HCT116 (cell line): ENCODE results near the gene UPK1B.

Source experiments
- ATF3 ChIP-seq: IDR thresholded peaks from 2 replicates; pipeline ENCODE4 v1.6.1; 2012
- CEBPB ChIP-seq: IDR thresholded peaks from 2 replicates; pipeline ENCODE4 v1.6.1; 2012; ENCODE audit warnings: low read depth
- CTCF ChIP-seq, 3 experiments: fragments of 200-600 bp in 1 of 3; sonication (generic) in 1 of 3; IDR thresholded peaks in 2 of 3; conservative IDR thresholded peaks in 1 of 3; 2 replicates each; pipeline ENCODE4 v1.5.1; 2012 to 2017; ENCODE audit warnings: low read depth in 2 of 3, low read length in 2 of 3, antibody characterized with exemption in 1 of 3, borderline replicate concordance in 1 of 3, control low read depth in 1 of 3, mild to moderate bottlenecking in 1 of 3, mixed read lengths in 1 of 3, mixed run types in 1 of 3, moderate library complexity in 1 of 3; ENCODE audit not compliant: insufficient read depth in 1 of 3
- EGR1 ChIP-seq: IDR thresholded peaks from 2 replicates; pipeline ENCODE4 v1.6.1; 2012; ENCODE audit warnings: low read depth
- EZH2 ChIP-seq: fragments of 200-600 bp; sonication (generic); IDR thresholded peaks from 2 replicates; pipeline ENCODE4 v1.6.1; 2017; ENCODE audit warnings: antibody characterized with exemption, mixed run types
- EZH2phosphoT487 ChIP-seq: fragments of 200-600 bp; IDR thresholded peaks from 2 replicates; pipeline ENCODE4 v1.6.1; 2018; ENCODE audit warnings: antibody characterized with exemption, borderline replicate concordance
- MAX ChIP-seq: IDR thresholded peaks from 2 replicates; pipeline ENCODE4 v1.6.1; 2012
- POLR2AphosphoS5 ChIP-seq: IDR thresholded peaks from 2 replicates; pipeline ENCODE4 v1.6.1; 2011; ENCODE audit warnings: mild to moderate bottlenecking, low read depth, low read length, moderate library complexity
- RAD21 ChIP-seq: IDR thresholded peaks from 2 replicates; pipeline ENCODE4 v1.6.1; 2012; ENCODE audit warnings: low read depth, mild to moderate bottlenecking
- SIN3A ChIP-seq: IDR thresholded peaks from 2 replicates; pipeline ENCODE4 v1.6.1; 2012; ENCODE audit warnings: low read depth
- SP1 ChIP-seq: IDR thresholded peaks from 2 replicates; pipeline ENCODE4 v1.6.1; 2012; ENCODE audit warnings: low read depth
- ZBTB33 ChIP-seq: IDR thresholded peaks from 2 replicates; pipeline ENCODE4 v1.6.1; 2011; ENCODE audit warnings: mild to moderate bottlenecking, low read length, moderate library complexity; ENCODE audit not compliant: insufficient replicate concordance; ENCODE audit errors: extremely low read depth
- ZFX ChIP-seq: fragments of 450-650 bp; IDR thresholded peaks from 2 replicates; pipeline ENCODE4 v1.6.1; 2017

GRCh38 chr3:119191800-119192199, 18.4 kb downstream of the UPK1B start:
- no peak for TF ChIP-seq CEBPB
- no peak for TF ChIP-seq CTCF (IDR thresholded peaks at IDR 0.05 in 2 of 3, conservative IDR thresholded peaks at IDR 0.05 in 1 of 3; ENCODE audit: borderline replicate concordance in 1 of 3, insufficient read depth in 1 of 3, low read depth in 2 of 3, low read length in 2 of 3)
- no peak for TF ChIP-seq RAD21
- TF ChIP-seq EZH2, result no peak
- TF ChIP-seq SP1, result no peak
- no peak for TF ChIP-seq POLR2AphosphoS5
- TF ChIP-seq ZFX, result no peak
- TF ChIP-seq MAX, result no peak
- TF ChIP-seq ZBTB33, result no peak
- TF ChIP-seq SIN3A, result no peak
- TF ChIP-seq EZH2phosphoT487, result no peak
- TF ChIP-seq ATF3, result no peak
- TF ChIP-seq EGR1, result no peak
